ENCODE measurements around the gene GK.

- TF ChIP-seq, protein P1, sequence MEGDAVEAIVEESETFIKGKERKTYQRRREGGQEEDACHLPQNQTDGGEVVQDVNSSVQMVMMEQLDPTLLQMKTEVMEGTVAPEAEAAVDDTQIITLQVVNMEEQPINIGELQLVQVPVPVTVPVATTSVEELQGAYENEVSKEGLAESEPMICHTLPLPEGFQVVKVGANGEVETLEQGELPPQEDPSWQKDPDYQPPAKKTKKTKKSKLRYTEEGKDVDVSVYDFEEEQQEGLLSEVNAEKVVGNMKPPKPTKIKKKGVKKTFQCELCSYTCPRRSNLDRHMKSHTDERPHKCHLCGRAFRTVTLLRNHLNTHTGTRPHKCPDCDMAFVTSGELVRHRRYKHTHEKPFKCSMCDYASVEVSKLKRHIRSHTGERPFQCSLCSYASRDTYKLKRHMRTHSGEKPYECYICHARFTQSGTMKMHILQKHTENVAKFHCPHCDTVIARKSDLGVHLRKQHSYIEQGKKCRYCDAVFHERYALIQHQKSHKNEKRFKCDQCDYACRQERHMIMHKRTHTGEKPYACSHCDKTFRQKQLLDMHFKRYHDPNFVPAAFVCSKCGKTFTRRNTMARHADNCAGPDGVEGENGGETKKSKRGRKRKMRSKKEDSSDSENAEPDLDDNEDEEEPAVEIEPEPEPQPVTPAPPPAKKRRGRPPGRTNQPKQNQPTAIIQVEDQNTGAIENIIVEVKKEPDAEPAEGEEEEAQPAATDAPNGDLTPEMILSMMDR (IDR thresholded peaks at IDR 0.05), result no peak
- TF ChIP-seq POLR2AphosphoS5 (IDR thresholded peaks at IDR 0.05; ENCODE audit: low read depth, low read length) (no peak), SIN3A (IDR thresholded peaks at IDR 0.05; ENCODE audit: borderline replicate concordance, insufficient read depth, low read depth, low read length) (no peak), TCF7L2 (IDR thresholded peaks at IDR 0.05; ENCODE audit: low read depth, low read length) (no peak)
Measured at GRCh38 chrX:30655991-30656390, 2.8 kb downstream of the GK start.
